Activated naive CD8-positive, alpha-beta T cell treated with anti-CD3 and anti-CD28 coated beads, Interleukin-2, amount 10 ng/mL, durations not matched to agents 7 days and 5 days (primary cell): ENCODE measurements around the gene CYRIA. TPM values are rescaled to one million over a fixed set of nuclear protein-coding genes. Genes with fewer than 3 reads are reported as not detected.

Experiments
- ATAC-seq: fragments of 150-1000 bp; cut with Tn5 transposase; one replicate; pipeline ENCODE4 v1.10.0; 2021; ENCODE audit warnings: low read depth, moderate library complexity
- POLR2A ChIA-PET: fragments of 350-600 bp; sonication (Branson Sonifier 250); formaldehyde crosslinking; loops from one replicate; lab custom pipeline; 2021; ENCODE audit warnings: antibody characterized with exemption; lab: Charles Lee
- DNase-seq: peaks from one replicate; pipeline ENCODE4 v3.0.0; 2021
- H3K27ac Mint-ChIP-seq: one replicate; pipeline ENCODE4 v1.8.0; 2022; ENCODE audit warnings: mild to moderate bottlenecking, mixed read lengths
- H3K27me3 Mint-ChIP-seq: one replicate; pipeline ENCODE4 v1.8.0; 2022; ENCODE audit warnings: mild to moderate bottlenecking, moderate library complexity, mixed read lengths
- H3K36me3 Mint-ChIP-seq: one replicate; pipeline ENCODE4 v1.8.0; 2021; ENCODE audit warnings: mild to moderate bottlenecking, mixed read lengths
- H3K4me1 Mint-ChIP-seq: one replicate; pipeline ENCODE4 v1.8.0; 2021; ENCODE audit warnings: mixed read lengths
- H3K4me3 Mint-ChIP-seq: one replicate; pipeline ENCODE4 v1.8.0; 2022; ENCODE audit warnings: mild to moderate bottlenecking, moderate library complexity, mixed read lengths
- H3K9me3 Mint-ChIP-seq: one replicate; pipeline ENCODE4 v1.8.0; 2021; ENCODE audit warnings: mixed read lengths
- total RNA-seq, 2 experiments: library from RNA; stranded (reverse); gene quantifications; one replicate each; pipeline ENCODE4 v1.2.3, GENCODE V29; 2021

The CYRIA gene
- total RNA-seq, 2 experiments from 2014 or later, result 1.4 to 2.1 TPM

GRCh38 chr2:16625759-16626158 is 39.9 kb downstream of the CYRIA start:
- Mint-ChIP-seq H3K9me3 (no peaks in the 10 kb centered on the region), H3K4me3 (no peak overlapping the region), H3K27me3 (peaks cover 12% of the 10 kb centered on the region), H3K27ac (no peak overlapping the region), H3K36me3 (peaks cover 2% of the 10 kb centered on the region), H3K4me1 (peaks cover 19% of the 10 kb centered on the region)
- DNase-seq (no peak), ATAC-seq (no peak)
- POLR2A ChIA-PET, result no interaction called here

GRCh38 chr2:16625201-16625729 is 40.4 kb downstream of the CYRIA start:
- POLR2A ChIA-PET, result no interaction called here
- Mint-ChIP-seq H3K9me3 (no peaks in the 10 kb centered on the region), H3K4me3 (no peak overlapping the region), H3K27ac (no peak overlapping the region), H3K27me3 (peaks cover 13% of the 10 kb centered on the region), H3K36me3 (peaks cover 2% of the 10 kb centered on the region), H3K4me1 (peaks cover 19% of the 10 kb centered on the region)
- ATAC-seq (no peak), DNase-seq (no peak)

GRCh38 chr2:16624436-16624780 is 41.2 kb downstream of the CYRIA start:
- POLR2A ChIA-PET, result no interaction called here
- H3K27me3 Mint-ChIP-seq, result peaks cover 15% of the 10 kb centered on the region
- peaks cover 2% of the 10 kb centered on the region for H3K36me3 Mint-ChIP-seq
- H3K27ac Mint-ChIP-seq, result no peak overlapping the region
- no peak overlapping the region for H3K4me3 Mint-ChIP-seq
- H3K4me1 Mint-ChIP-seq, result peaks cover 19% of the 10 kb centered on the region
- DNase-seq (no peak), ATAC-seq (no peak)
- H3K9me3 Mint-ChIP-seq, result no peaks in the 10 kb centered on the region

GRCh38 chr2:16623564-16624435 is 41.8 kb downstream of the CYRIA start:
- Mint-ChIP-seq H3K36me3 (peaks cover 2% of the 10 kb centered on the region), H3K4me1 (peaks cover 19% of the 10 kb centered on the region), H3K27ac (no peak overlapping the region), H3K4me3 (no peak overlapping the region), H3K9me3 (no peaks in the 10 kb centered on the region), H3K27me3 (peaks cover 15% of the 10 kb centered on the region)
- DNase-seq (no peak), ATAC-seq (no peak)
- POLR2A ChIA-PET, result no interaction called here

- Mint-ChIP-seq H3K27ac (no peak overlapping the region), H3K27me3 (peaks cover 15% of the 10 kb centered on the region), H3K36me3 (peaks cover 2% of the 10 kb centered on the region), H3K4me1 (peaks cover 19% of the 10 kb centered on the region), H3K4me3 (no peak overlapping the region), H3K9me3 (no peaks in the 10 kb centered on the region)
- no peak for DNase-seq
- ATAC-seq, result no peak
- POLR2A ChIA-PET, result no interaction called here
Observed at GRCh38 chr2:16623031-16623430, 42.6 kb downstream of the CYRIA start.

GRCh38 chr2:16622399-16622968 is 43.1 kb downstream of the CYRIA start:
- ATAC-seq (no peak), DNase-seq (no peak)
- Mint-ChIP-seq H3K4me3 (no peak overlapping the region), H3K9me3 (no peaks in the 10 kb centered on the region), H3K4me1 (peaks cover 19% of the 10 kb centered on the region), H3K27me3 (peaks cover 15% of the 10 kb centered on the region), H3K27ac (no peak overlapping the region), H3K36me3 (peaks cover 2% of the 10 kb centered on the region)
- POLR2A ChIA-PET, result no interaction called here

- DNase-seq (no peak), ATAC-seq (no peak)
- no peak overlapping the region for H3K27ac Mint-ChIP-seq
- H3K4me3 Mint-ChIP-seq, result no peak overlapping the region
- H3K4me1 Mint-ChIP-seq, result peaks cover 19% of the 10 kb centered on the region
- peaks cover 2% of the 10 kb centered on the region for H3K36me3 Mint-ChIP-seq
- peaks cover 15% of the 10 kb centered on the region for H3K27me3 Mint-ChIP-seq
- H3K9me3 Mint-ChIP-seq, result no peaks in the 10 kb centered on the region
- POLR2A ChIA-PET, result no interaction called here
Observed at GRCh38 chr2:16621316-16621715, 44.3 kb downstream of the CYRIA start.

GRCh38 chr2:16620590-16620989 is 45.0 kb downstream of the CYRIA start:
- Mint-ChIP-seq H3K4me1 (peaks cover 19% of the 10 kb centered on the region), H3K36me3 (peaks cover 2% of the 10 kb centered on the region), H3K4me3 (no peak overlapping the region), H3K9me3 (no peaks in the 10 kb centered on the region), H3K27me3 (peaks cover 15% of the 10 kb centered on the region), H3K27ac (no peak overlapping the region)
- ATAC-seq, result no peak
- no peak for DNase-seq
- POLR2A ChIA-PET, result no interaction called here

- Mint-ChIP-seq H3K9me3 (no peaks in the 10 kb centered on the region), H3K4me3 (no peak overlapping the region), H3K36me3 (peaks cover 2% of the 10 kb centered on the region), H3K27ac (no peak overlapping the region), H3K4me1 (peaks cover 12% of the 10 kb centered on the region), H3K27me3 (peaks cover 17% of the 10 kb centered on the region)
- POLR2A ChIA-PET, result no interaction called here
- ATAC-seq (no peak), DNase-seq (no peak)
Observed at GRCh38 chr2:16619576-16620245, 45.9 kb downstream of the CYRIA start.

- peaks cover 22% of the 10 kb centered on the region for H3K27me3 Mint-ChIP-seq
- no peak overlapping the region for H3K27ac Mint-ChIP-seq
- peaks cover 2% of the 10 kb centered on the region for H3K36me3 Mint-ChIP-seq
- ATAC-seq (no peak), DNase-seq (no peak)
- no peaks in the 10 kb centered on the region for H3K9me3 Mint-ChIP-seq
- POLR2A ChIA-PET, result no interaction called here
- H3K4me3 Mint-ChIP-seq, result no peak overlapping the region
- H3K4me1 Mint-ChIP-seq, result peaks cover 4% of the 10 kb centered on the region
Observed at GRCh38 chr2:16617282-16618266, 48.1 kb downstream of the CYRIA start.
